GM10248 (cell line): ENCODE results near the gene COMT.

ENCODE experiments used
- CTCF ChIA-PET: fragments of 300-600 bp; sonication (Branson Sonifier 250); formaldehyde crosslinking; extraction: SDS; loops from one replicate; lab custom pipeline; 2021; ENCODE audit warnings: antibody characterized with exemption; lab: Yijun Ruan, JAX
- POLR2A ChIA-PET: fragments of 350-650 bp; sonication (Branson Sonifier 250); formaldehyde crosslinking; extraction: SDS; loops from one replicate; lab custom pipeline; 2020; ENCODE audit warnings: antibody characterized with exemption; lab: Yijun Ruan, JAX
- DNase-seq: peaks from one replicate; pipeline ENCODE4 v3.0.0; 2012; ENCODE audit errors: extremely low spot score
- CTCF ChIP-seq: IDR thresholded peaks from 2 replicates; pipeline ENCODE4 v1.5.1; 2012; ENCODE audit warnings: mild to moderate bottlenecking, low read depth; ENCODE audit errors: extremely low read depth, missing control alignments, control extremely low read depth

Gene COMT

GRCh38 chr22:19981171-19981960 is 39.8 kb downstream of the COMT start:
- ChIA-PET POLR2A (no interaction called here), CTCF (interaction anchor here (1.5 to 1.8 kb wide), 2 partner anchors 8 to 10 kb away, joined by 3 to 6 read pairs; no protein-coding TSS in a partner anchor)
- no peak for DNase-seq
- TF ChIP-seq CTCF = no peak

GRCh38 chr22:19981961-19982920 is 40.7 kb downstream of the COMT start:
- ChIA-PET CTCF (interaction anchor here (1.5 to 1.8 kb wide), 2 partner anchors 9 to 11 kb away, joined by 3 to 6 read pairs; no protein-coding TSS in a partner anchor), POLR2A (no interaction called here)
- no peak for DNase-seq
- TF ChIP-seq CTCF = no peak

GRCh38 chr22:19982991-19983578 is 41.5 kb downstream of the COMT start:
- CTCF ChIA-PET = interaction anchor here (2.0 kb wide), 1 partner anchor 31 kb away, joined by 4 read pairs; no protein-coding TSS in a partner anchor
- POLR2A ChIA-PET = no interaction called here
- no peak for DNase-seq
- no peak for TF ChIP-seq CTCF

- POLR2A ChIA-PET = interaction anchor here (0.5 kb wide), 1 partner anchor 38 kb away, joined by 3 read pairs; the partner anchor contains the start of gene TANGO2
- no peak for DNase-seq
- TF ChIP-seq CTCF = no peak
- CTCF ChIA-PET = interaction anchor here (0.9 to 2.2 kb wide), 5 partner anchors 9 to 30 kb away, joined by 3 to 10 read pairs (median 4); no protein-coding TSS in a partner anchor
These were observed 42.2 kb downstream of the COMT start for GRCh38 chr22:19983741-19984140.

- ChIA-PET CTCF (interaction anchor here (0.9 to 2.2 kb wide), 6 partner anchors 10 to 42 kb away, joined by 3 to 10 read pairs (median 4); no protein-coding TSS in a partner anchor), POLR2A (interaction anchor here (0.5 kb wide), 1 partner anchor 37 kb away, joined by 3 read pairs; the partner anchor contains the start of gene TANGO2)
- DNase-seq = no peak
- TF ChIP-seq CTCF = no peak
These were observed 42.7 kb downstream of the COMT start for GRCh38 chr22:19984201-19984753.
